NCI-H2227 treated with DMSO at 0.1 percent for 48 hours (cell line): ENCODE measurements around the gene TSHZ2.

Experiments
- DNase-seq: peaks from one replicate; lab custom pipeline; 2025; lab: John Stamatoyannopoulos, UW

TSHZ2 gene

GRCh38 chr20:53061192-53062108 is 89.3 kb downstream of the TSHZ2 start:
- no peak for DNase-seq

GRCh38 chr20:53064935-53065334 is 92.8 kb downstream of the TSHZ2 start:
- no peak for DNase-seq

GRCh38 chr20:53068241-53068640 is 96.1 kb downstream of the TSHZ2 start:
- DNase-seq, result no peak

GRCh38 chr20:53069132-53069531 is 97.0 kb downstream of the TSHZ2 start:
- no peak for DNase-seq

- DNase-seq, result no peak
These were observed 98.1 kb downstream of the TSHZ2 start for GRCh38 chr20:53070224-53070623.

GRCh38 chr20:53070706-53071392 is 98.7 kb downstream of the TSHZ2 start:
- DNase-seq, result no peak

- DNase-seq, result no peak
These were observed 99.7 kb downstream of the TSHZ2 start for GRCh38 chr20:53071833-53072232.

- no peak for DNase-seq
These were observed 100.9 kb downstream of the TSHZ2 start for GRCh38 chr20:53072923-53073579.

- DNase-seq, result no peak
These were observed 101.7 kb downstream of the TSHZ2 start for GRCh38 chr20:53073636-53074415.

GRCh38 chr20:53074811-53075314 is 102.7 kb downstream of the TSHZ2 start:
- no peak for DNase-seq

- DNase-seq, result no peak
These were observed 104.5 kb downstream of the TSHZ2 start for GRCh38 chr20:53076668-53077067.

GRCh38 chr20:53077373-53078205 is 105.4 kb downstream of the TSHZ2 start:
- no peak for DNase-seq

GRCh38 chr20:53078761-53079160 is 106.6 kb downstream of the TSHZ2 start:
- DNase-seq, result no peak

- no peak for DNase-seq
These were observed 107.1 kb downstream of the TSHZ2 start for GRCh38 chr20:53079261-53079691.

GRCh38 chr20:53079828-53080686 is 107.9 kb downstream of the TSHZ2 start:
- DNase-seq, result no peak

GRCh38 chr20:53080687-53080962 is 108.5 kb downstream of the TSHZ2 start:
- no peak for DNase-seq

GRCh38 chr20:53080969-53081871 is 109.1 kb downstream of the TSHZ2 start:
- no peak for DNase-seq

GRCh38 chr20:53081916-53082863 is 110.0 kb downstream of the TSHZ2 start:
- no peak for DNase-seq
